Karpas-422 (cell line): ENCODE measurements around the gene RRP7A. TPM values are rescaled to one million over a fixed set of nuclear protein-coding genes. Genes with fewer than 3 reads are reported as not detected.
"Not testable (repeated sequence)": the region's sequence is repeated elsewhere in the genome, so short reads cannot be mapped to it uniquely, and the experiment has no call there.

Experiments
- DNase-seq: peaks from one replicate; pipeline ENCODE4 v3.0.0-alpha.2; 2015
- H2AFZ ChIP-seq: fragments of 200-600 bp; sonication (generic); 2 replicates; pipeline ENCODE4 v1.6.1; 2014; ENCODE audit warnings: antibody characterized with exemption, low read length, mixed read lengths
- H3K27ac ChIP-seq: fragments of 200-600 bp; sonication (generic); 2 replicates; pipeline ENCODE4 v1.5.1; 2014; ENCODE audit warnings: mild to moderate bottlenecking, low read length, moderate library complexity
- H3K27me3 ChIP-seq: fragments of 200-600 bp; sonication (generic); 2 replicates; pipeline ENCODE4 v1.6.1; 2014; ENCODE audit warnings: low read length, mixed read lengths
- H3K36me3 ChIP-seq: fragments of 200-600 bp; sonication (generic); 2 replicates; pipeline ENCODE4 v1.6.1; 2014; ENCODE audit warnings: low read length, mixed read lengths; ENCODE audit not compliant: insufficient read depth
- H3K4me1 ChIP-seq: fragments of 200-600 bp; sonication (generic); 2 replicates; pipeline ENCODE4 v1.6.1; 2014; ENCODE audit warnings: mild to moderate bottlenecking, low read length, mixed read lengths
- H3K4me2 ChIP-seq: fragments of 200-600 bp; sonication (generic); 2 replicates; pipeline ENCODE4 v1.6.1; 2014; ENCODE audit warnings: low read length, low read depth, mild to moderate bottlenecking; ENCODE audit not compliant: poor library complexity, severe bottlenecking
- H3K4me3 ChIP-seq: fragments of 200-600 bp; sonication (generic); 2 replicates; pipeline ENCODE4 v1.5.1; 2014; ENCODE audit warnings: mild to moderate bottlenecking, antibody characterized with exemption, low read length, mixed read lengths
- H3K79me2 ChIP-seq: fragments of 200-600 bp; sonication (generic); 2 replicates; pipeline ENCODE4 v1.6.1; 2014; ENCODE audit warnings: mild to moderate bottlenecking, low read length, mixed read lengths
- H3K9ac ChIP-seq: fragments of 200-600 bp; sonication (generic); 2 replicates; pipeline ENCODE4 v1.6.0; 2014; ENCODE audit warnings: low read length
- H3K9me2 ChIP-seq: fragments of 200-600 bp; sonication (generic), shearing (Covaris generic); replicated peaks from 2 replicates; pipeline ENCODE4 v1.6.0; 2014; ENCODE audit warnings: mild to moderate bottlenecking, low read length, moderate library complexity; ENCODE audit not compliant: insufficient read depth
- H3K9me3 ChIP-seq: fragments of 300-700, 200-600 bp; sonication (generic); 2 replicates; pipeline ENCODE4 v1.6.1; 2014; ENCODE audit warnings: low read length, mixed read lengths
- H4K20me1 ChIP-seq: fragments of 200-600 bp; sonication (generic); 2 replicates; pipeline ENCODE4 v1.6.1; 2014; ENCODE audit warnings: mild to moderate bottlenecking, antibody characterized with exemption, low read length, low read depth; ENCODE audit not compliant: insufficient read depth
- total RNA-seq: library from RNA; depleted of rRNA; stranded (reverse); fragments of >200 nt; shearing (Covaris generic); gene quantifications from 2 replicates; pipeline ENCODE4 v1.2.3, GENCODE V29; 2014; ENCODE audit warnings: low replicate concordance

RRP7A gene
- total RNA-seq, 1 experiment from 2014 or later = 19.2 TPM

- not testable (repeated sequence) for H3K4me2 ChIP-seq, H3K9me3 ChIP-seq, H3K4me1 ChIP-seq, DNase-seq, H3K27me3 ChIP-seq, H2AFZ ChIP-seq, H3K9me2 ChIP-seq, H4K20me1 ChIP-seq, H3K9ac ChIP-seq, H3K4me3 ChIP-seq, H3K27ac ChIP-seq
- Histone ChIP-seq H3K79me2 (peaks cover 16% of the 10 kb centered on the region), H3K36me3 (peaks cover 13% of the 10 kb centered on the region)
Observed at GRCh38 chr22:42514331-42514730, 5.3 kb downstream of the RRP7A start.

- not testable (repeated sequence) for H3K36me3 ChIP-seq, H3K4me1 ChIP-seq, H3K27ac ChIP-seq, H2AFZ ChIP-seq, H3K79me2 ChIP-seq, H3K4me3 ChIP-seq, H3K9me3 ChIP-seq, DNase-seq, H3K9me2 ChIP-seq, H3K9ac ChIP-seq, H3K4me2 ChIP-seq, H4K20me1 ChIP-seq, H3K27me3 ChIP-seq
Observed at GRCh38 chr22:42512273-42512990, 7.2 kb downstream of the RRP7A start.

DNA sequence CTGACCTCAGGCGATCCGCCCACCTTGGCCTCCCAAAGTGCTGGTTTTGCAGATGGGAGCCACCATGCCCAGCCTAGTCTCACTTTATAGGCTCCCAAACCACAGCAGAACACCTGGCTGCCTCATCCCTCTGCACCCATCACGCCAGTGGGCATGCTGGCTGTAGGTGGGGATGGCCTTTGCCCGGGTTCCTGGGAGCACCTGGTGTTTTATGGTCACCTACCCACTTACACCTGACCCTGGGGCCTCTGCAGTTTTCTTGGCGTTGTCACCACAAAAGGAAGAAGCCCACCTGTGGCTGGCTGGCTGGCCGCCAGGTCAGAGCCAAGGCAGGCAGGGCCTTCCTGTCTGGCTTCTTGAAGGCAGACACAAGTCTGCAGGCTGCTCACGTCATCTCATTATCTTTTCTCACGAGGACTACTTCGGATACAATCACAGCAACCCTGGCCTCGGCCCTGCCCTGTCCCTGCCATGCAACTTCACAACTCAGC is 8.2 kb downstream of the RRP7A start:
- Histone ChIP-seq H3K27me3 (no peaks in the 10 kb centered on the region), H3K4me1 (no peaks in the 10 kb centered on the region), H2AFZ (no peak overlapping the region), H3K9me3 (no peaks in the 10 kb centered on the region), H3K4me2 (no peak overlapping the region), H3K79me2 (no peaks in the 10 kb centered on the region), H3K9ac (no peak overlapping the region), H4K20me1 (peaks cover 8% of the 10 kb centered on the region), H3K4me3 (no peak overlapping the region), H3K9me2 (no peaks in the 10 kb centered on the region), H3K27ac (no peak overlapping the region), H3K36me3 (peaks cover 2% of the 10 kb centered on the region; the same call in 1 of the 2 replicates)
- DNase-seq = no peak

DNA sequence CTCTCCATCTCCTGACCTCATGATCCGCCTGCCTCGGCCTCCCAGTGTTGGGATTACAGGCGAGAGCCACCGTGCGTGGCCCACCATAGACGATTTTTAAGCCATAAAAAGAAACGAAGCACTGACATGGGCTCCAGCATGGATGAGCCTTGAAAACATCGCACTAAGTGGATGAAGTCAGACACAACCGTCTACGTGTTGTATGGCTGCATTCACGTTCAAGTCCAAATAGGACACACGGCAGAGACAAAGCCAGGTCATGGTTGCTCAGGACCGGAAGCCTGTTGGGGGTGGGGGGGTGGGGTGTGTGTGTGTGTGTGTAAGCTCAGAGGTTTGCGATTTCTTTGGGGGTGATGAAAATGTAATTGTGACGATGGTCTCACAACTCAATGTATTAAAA is 10.0 kb downstream of the RRP7A start:
- DNase-seq = peak; percentile 65
- H3K36me3 ChIP-seq = no peaks in the 10 kb centered on the region
- H3K4me3 ChIP-seq = no peak overlapping the region
- H3K9ac ChIP-seq = no peak overlapping the region
- no peak overlapping the region for H3K4me2 ChIP-seq
- no peaks in the 10 kb centered on the region for H3K9me2 ChIP-seq
- H3K9me3 ChIP-seq = no peaks in the 10 kb centered on the region
- H3K4me1 ChIP-seq = no peaks in the 10 kb centered on the region
- H3K27me3 ChIP-seq = no peaks in the 10 kb centered on the region
- H3K79me2 ChIP-seq = no peaks in the 10 kb centered on the region
- no peaks in the 10 kb centered on the region for H4K20me1 ChIP-seq
- no peak overlapping the region for H2AFZ ChIP-seq
- no peak overlapping the region for H3K27ac ChIP-seq

GRCh38 chr22:42508975-42509364 is 10.6 kb downstream of the RRP7A start:
- not testable (repeated sequence) for H3K4me2 ChIP-seq, H3K4me3 ChIP-seq, H3K79me2 ChIP-seq, H3K9me2 ChIP-seq, H3K27ac ChIP-seq, H3K36me3 ChIP-seq, H2AFZ ChIP-seq, H3K9me3 ChIP-seq, H4K20me1 ChIP-seq, H3K4me1 ChIP-seq, H3K27me3 ChIP-seq, H3K9ac ChIP-seq
- DNase-seq = peak; percentile 54

- H3K27me3 ChIP-seq, H3K4me3 ChIP-seq, H2AFZ ChIP-seq, H3K36me3 ChIP-seq, H4K20me1 ChIP-seq, H3K4me1 ChIP-seq, H3K4me2 ChIP-seq, H3K9ac ChIP-seq, H3K9me2 ChIP-seq, H3K79me2 ChIP-seq, H3K27ac ChIP-seq, H3K9me3 ChIP-seq: not testable (repeated sequence)
- DNase-seq = peak; percentile 59
Observed at GRCh38 chr22:42508327-42508974, 11.1 kb downstream of the RRP7A start.

DNA sequence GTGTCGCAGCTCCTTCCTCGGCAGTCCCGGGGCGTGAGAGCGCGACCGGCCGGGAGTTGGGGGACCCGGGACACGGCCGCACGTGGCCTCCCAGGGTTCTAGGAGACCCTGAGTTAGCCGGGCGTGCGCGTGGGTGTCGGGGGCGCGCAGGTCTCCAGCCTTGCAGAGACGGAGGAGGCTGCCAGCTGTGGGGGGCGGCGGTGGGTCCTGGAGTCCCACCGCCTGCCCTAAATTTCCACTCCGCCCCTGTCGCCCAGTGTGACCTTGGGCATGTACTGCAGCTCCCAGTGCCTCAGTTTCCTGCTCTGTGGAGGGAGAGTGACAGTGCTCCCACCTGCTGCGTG is 18.8 kb downstream of the RRP7A start:
- H3K4me1 ChIP-seq = peaks cover 8% of the 10 kb centered on the region
- H3K9me2 ChIP-seq = no peaks in the 10 kb centered on the region
- no peaks in the 10 kb centered on the region for H3K9me3 ChIP-seq
- no peak overlapping the region for H3K9ac ChIP-seq
- H4K20me1 ChIP-seq = no peaks in the 10 kb centered on the region
- no peaks in the 10 kb centered on the region for H3K79me2 ChIP-seq
- no peak overlapping the region for H3K27ac ChIP-seq
- no peak overlapping the region for H3K4me3 ChIP-seq
- H2AFZ ChIP-seq = no peak overlapping the region
- H3K4me2 ChIP-seq = peak overlapping the region; percentile 40
- H3K36me3 ChIP-seq = no peaks in the 10 kb centered on the region
- no peaks in the 10 kb centered on the region for H3K27me3 ChIP-seq
- no peak for DNase-seq

DNA sequence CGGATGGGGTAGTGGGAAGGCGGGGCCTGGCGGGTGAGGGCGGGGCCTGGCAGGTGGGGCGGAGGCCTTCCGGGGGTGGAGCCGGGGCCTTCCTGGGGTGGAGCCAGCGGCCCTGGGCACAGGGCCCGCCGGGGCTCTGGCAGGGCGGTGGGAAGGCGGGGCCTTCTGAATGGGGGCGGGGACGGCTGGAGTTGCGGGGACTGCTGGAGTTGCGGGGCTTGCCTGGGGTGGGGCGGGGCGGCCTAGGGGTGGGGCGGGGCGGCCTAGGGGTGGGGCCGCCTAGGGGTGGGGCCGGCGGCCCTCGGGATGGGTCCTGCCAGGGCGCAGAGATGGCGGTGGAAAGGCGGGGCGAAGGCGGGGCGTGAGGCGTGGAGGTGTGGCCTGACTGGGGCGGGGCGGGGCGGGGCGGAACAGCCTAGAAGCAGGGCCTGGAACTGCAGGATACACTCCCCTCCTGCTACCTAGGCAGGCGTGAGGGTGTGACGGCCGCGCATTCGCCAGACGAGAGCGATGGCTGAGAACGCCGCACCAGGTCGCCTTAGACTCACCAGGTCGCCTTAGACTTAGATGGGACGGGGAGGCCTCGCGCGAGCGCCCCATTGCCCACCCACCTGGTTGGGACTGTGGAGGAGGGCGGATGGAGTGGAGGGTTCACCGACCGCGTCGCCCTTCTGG is 19.3 kb downstream of the RRP7A start:
- no peaks in the 10 kb centered on the region for H3K36me3 ChIP-seq
- H3K9ac ChIP-seq = no peak overlapping the region
- no peak overlapping the region for H3K27ac ChIP-seq
- no peaks in the 10 kb centered on the region for H3K9me3 ChIP-seq
- H3K4me3 ChIP-seq = no peak overlapping the region
- H3K9me2 ChIP-seq = no peaks in the 10 kb centered on the region
- DNase-seq = peak; percentile 95
- no peaks in the 10 kb centered on the region for H4K20me1 ChIP-seq
- H3K4me1 ChIP-seq = peaks cover 13% of the 10 kb centered on the region
- no peaks in the 10 kb centered on the region for H3K27me3 ChIP-seq
- H2AFZ ChIP-seq = no peak overlapping the region
- no peaks in the 10 kb centered on the region for H3K79me2 ChIP-seq
- peak overlapping the region; percentile 40 for H3K4me2 ChIP-seq
